Stimulated activated CD4-positive, alpha-beta T cell treated with anti-CD3 and anti-CD28 coated beads, Interleukin-15, amount 100 ng/mL, for 24 hours (primary cell): Measurements from ENCODE around the gene FBXW5.

ENCODE experiments used
- DNase-seq: peaks from one replicate; pipeline ENCODE4 v3.0.0-alpha.2; 2020

FBXW5 gene

GRCh38 chr9:136944519-136945332 lies at the start of gene FBXW5, which contains the start of gene C8G:
Gene FBXW5 (minus strand): TSS chr9:136944738. CDS start chr9:136944083, 655 bp downstream.
Gene C8G (plus strand): TSS chr9:136945243. CDS start chr9:136945321, 78 bp downstream.
- DNase-seq: peak; percentile 96

- no peak for DNase-seq
Measured at GRCh38 chr9:136992819-136993369, 48.4 kb upstream of the FBXW5 start.

- DNase-seq: peak; percentile 97
Measured at GRCh38 chr9:136991993-136992818, 47.7 kb upstream of the FBXW5 start, which contains the start of gene PAXX. Gene PAXX (plus strand): TSS chr9:136992422. CDS start chr9:136992444, 22 bp downstream.

- DNase-seq: no peak
Measured at GRCh38 chr9:136990242-136990911, 45.8 kb upstream of the FBXW5 start.

- no peak for DNase-seq
Measured at GRCh38 chr9:136988872-136989271, 44.3 kb upstream of the FBXW5 start.

- no peak for DNase-seq
Measured at GRCh38 chr9:136985853-136986252, 41.3 kb upstream of the FBXW5 start.

- DNase-seq: no peak
Measured at GRCh38 chr9:136985027-136985602, 40.6 kb upstream of the FBXW5 start.

GRCh38 chr9:136984464-136985026 lies 40.0 kb upstream of the FBXW5 start:
- no peak for DNase-seq

- DNase-seq: no peak
Measured at GRCh38 chr9:136983656-136984314, 39.2 kb upstream of the FBXW5 start.

- no peak for DNase-seq
Measured at GRCh38 chr9:136983167-136983566, 38.6 kb upstream of the FBXW5 start.

- no peak for DNase-seq
Measured at GRCh38 chr9:136982232-136983051, 37.9 kb upstream of the FBXW5 start, which contains the start of gene LCNL1. Gene LCNL1 (plus strand): TSS chr9:136982993. CDS start chr9:136983587, 594 bp downstream.

GRCh38 chr9:136981588-136982231 lies 37.2 kb upstream of the FBXW5 start:
- DNase-seq: no peak

- DNase-seq: no peak
Measured at GRCh38 chr9:136980669-136981478, 36.3 kb upstream of the FBXW5 start.

GRCh38 chr9:136979769-136980587 lies 35.4 kb upstream of the FBXW5 start:
- DNase-seq: no peak

GRCh38 chr9:136978865-136979544 lies 34.5 kb upstream of the FBXW5 start:
- DNase-seq: no peak

GRCh38 chr9:136978073-136978864 lies 33.7 kb upstream of the FBXW5 start:
- peak; percentile 73 for DNase-seq

GRCh38 chr9:136977649-136978072 lies 33.1 kb upstream of the FBXW5 start:
- no peak for DNase-seq
